Hematopoietic multipotent progenitor cell (in vitro differentiated cells): ENCODE data around the gene LRBA. TPM values are rescaled to one million over a fixed set of nuclear protein-coding genes. Genes with fewer than 3 reads are reported as not detected.
"Not testable (repeated sequence)": the region's sequence is repeated elsewhere in the genome, so short reads cannot be mapped to it uniquely, and the experiment has no call there.

Experiments used
- DNase-seq, 3 donors: peaks; one replicate each; pipeline ENCODE4 v3.0.0-alpha.2; 2011 to 2015; ENCODE audit warnings: low read depth in 2 of 3, low spot score in 2 of 3
- total RNA-seq: library from RNA; depleted of rRNA; stranded (reverse); fragments of >200 nt; gene quantifications from one replicate; pipeline ENCODE4 v1.2.3, GENCODE V29; 2012

LRBA gene
- total RNA-seq, 1 donor, result 219 TPM

DNA sequence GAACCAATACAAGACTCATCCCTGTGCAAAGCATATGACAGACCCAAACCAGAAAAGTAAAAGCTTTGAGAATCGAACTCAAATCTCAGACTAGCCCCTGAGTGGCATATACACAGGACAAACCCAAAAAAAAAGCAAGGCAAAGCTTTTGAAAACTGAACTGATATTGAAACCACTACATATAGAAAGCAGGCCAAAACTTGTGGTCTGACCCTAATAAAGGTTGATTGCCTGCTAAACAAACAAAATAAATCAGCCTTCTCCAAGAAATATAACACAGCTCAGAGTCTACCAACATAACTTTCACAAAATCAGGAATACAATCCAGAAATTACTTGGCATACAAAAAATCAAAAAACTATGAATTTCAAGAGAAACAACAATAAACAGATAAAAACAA is 40.3 kb downstream of the LRBA start:
- DNase-seq, result no peak

DNA sequence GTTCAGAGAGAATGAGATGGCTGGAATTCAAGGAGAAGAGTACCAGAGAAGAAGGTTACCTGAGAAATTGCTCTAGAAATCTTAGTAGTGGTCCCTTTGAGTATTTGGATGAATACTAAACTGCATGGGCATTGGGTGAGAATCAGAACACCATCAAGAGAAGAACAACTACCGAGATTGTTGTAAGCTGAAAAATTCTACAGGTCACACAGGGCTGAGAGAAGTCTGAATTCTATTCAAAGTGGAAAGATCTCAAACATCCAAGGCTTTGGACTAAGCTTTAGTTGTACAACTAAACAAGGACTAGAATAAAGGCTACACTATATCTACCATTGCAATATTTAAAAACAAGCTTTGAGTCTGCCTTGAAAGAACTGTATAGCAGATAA is 40.8 kb downstream of the LRBA start:
- DNase-seq, result no peak

DNA sequence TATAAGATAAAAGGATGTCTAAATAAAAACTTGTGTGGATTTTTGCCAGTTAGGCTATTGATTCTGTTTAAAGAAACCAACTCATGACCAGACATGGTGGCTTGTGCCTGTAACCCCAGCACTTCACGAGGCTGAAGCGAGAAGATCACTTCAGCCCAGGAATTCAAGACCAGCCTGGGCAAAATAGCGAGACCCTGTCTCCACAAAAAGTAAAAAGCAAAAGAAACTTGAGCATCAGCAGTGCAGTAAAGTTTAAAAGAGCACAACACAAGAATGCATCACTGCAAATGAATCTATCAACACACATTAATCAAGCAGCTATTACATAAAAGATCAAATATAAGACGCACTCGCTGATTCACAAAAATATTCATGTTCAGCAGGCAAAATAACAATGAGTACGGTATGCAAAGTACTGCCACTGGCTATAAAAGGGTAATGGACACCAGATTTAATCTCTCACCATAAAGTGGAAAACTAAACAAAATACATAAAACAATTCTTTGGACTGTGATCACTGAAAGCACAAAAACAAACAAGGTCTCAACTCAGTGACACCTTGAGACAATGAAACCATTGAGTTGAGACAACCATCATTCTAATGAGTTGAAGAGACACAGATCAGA is 41.3 kb downstream of the LRBA start:
- no peak for DNase-seq

DNA sequence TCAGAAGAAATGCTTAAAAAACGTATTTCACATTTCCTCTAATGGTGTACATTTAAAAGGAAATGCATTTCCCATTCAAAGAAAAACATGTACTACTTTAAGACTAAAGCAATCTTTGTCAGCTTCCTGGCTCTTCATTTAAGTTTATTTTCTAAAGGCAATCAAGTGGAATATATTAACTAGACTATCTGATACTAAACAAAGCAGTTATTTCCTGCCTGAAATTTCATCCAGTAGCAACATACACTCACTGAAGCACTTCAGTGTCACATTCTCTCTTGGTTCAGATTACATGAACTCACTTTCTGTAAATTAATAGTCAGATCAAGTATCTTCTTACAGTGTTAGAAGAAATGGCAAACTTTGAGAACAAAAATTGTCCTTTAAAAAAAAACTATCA is 42.5 kb downstream of the LRBA start:
- no peak for DNase-seq

DNA sequence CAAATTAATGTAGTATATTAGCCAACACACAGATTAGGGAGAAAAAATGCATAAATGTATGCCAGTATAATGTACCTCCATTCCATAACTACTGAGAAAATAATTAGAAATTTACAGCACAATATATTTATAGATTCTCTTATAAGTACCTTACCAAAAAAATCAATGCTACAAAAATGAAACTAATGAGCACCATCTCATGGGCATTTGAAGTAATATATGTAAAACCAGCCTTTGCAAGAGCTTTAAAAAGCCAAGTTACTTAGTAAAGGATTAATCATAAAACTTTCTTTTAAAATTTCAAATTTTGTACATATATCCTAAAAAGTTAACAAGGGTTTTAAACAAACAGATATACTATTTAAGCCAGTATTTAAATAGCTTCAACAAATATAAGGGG is 43.2 kb downstream of the LRBA start:
- DNase-seq, result no peak

DNA sequence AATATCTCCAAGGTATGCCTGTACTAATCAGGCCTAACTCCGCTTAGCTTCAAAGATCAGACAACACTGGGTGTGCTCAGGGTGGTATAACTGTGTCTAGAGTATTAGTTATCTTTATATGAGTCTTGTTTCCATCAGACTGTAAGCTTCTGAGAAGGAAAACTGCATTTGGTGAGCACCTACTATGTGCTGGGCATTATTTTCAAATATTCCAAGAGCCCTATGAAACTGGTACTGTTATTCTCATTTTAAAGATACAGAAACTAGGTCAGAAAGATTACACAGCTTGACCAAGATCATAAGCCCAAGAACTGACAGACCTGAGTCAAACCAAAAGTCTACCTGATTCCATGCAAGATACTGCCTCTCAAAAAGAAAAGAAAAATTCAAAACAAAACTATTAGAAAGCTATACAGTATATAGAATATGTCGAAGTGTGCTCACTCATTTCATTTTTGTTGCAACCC is 44.4 kb downstream of the LRBA start:
- no peak for DNase-seq

DNA sequence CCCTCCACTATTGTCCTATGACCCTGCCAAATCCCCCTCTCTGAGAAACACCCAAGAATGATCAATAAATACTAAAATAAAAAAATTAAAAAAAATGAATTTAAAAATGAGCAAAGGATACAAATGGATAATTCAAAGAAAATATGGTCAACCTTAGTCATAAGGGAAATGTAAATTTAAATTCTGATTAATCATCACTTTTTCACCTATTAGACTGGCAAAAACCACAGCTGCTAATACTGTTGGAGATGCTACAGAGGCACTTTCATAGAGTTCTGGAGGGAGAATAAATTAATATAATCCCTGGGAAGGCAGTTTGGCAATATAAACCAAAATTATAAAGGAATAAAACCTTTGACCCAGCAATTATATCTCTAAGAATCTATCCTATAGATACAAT is 50.3 kb downstream of the LRBA start:
- no peak for DNase-seq

DNA sequence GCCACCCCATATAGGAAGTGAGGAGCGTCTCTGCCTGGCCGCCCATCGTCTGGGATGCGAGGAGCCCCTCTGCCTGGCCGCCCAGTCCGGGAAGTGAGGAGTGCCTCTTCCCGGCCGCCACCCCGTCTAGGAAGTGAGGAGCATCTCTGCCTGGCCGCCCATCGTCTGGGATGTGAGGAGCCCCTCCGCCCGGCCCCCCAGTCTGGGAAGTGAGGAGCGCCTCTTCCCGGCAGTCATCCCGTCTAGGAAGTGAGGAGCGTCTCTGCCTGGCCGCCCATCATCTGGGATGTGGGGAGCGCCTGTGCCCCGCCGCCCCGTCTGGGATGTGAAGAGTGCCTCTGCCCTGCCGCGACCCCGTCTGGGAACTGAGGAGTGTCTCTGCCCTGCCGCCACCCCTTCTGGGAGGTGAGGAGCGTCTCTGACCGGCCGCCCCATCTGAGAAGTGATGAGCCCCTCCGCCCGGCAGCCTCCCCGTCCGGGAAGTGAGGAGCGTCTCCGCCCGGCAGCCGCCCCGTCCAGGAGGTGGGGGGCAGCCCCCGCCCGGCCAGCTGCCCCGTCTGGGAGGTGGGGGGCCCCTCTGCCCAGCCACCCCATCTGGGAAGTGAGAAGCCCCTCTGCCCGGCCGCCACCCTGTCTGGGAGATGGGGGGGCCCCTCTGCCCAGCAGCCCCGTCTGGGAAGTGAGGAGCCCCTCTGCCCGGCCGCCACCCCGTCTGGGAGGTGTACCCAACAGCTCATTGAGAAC is 51.3 kb downstream of the LRBA start:
- not testable (repeated sequence) for DNase-seq

DNA sequence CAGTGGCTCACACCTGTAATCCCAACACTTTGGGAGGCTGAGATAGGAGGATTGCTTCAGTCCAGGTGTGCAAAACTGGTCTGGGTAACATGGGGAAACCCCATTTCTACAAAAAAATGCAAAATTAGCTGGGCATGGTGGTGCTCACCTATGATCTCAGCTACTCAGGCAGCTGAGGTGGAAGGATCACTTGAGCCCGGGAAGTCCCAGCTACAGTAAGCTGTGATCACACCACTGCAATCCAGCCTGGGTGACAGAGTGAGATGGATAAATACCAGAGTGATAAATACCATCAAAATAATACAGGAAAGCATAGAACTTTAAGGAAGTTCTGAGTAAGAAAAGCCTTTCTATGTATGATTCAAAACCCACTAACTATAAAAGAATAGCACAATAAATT is 52.8 kb downstream of the LRBA start:
- DNase-seq, result no peak

DNA sequence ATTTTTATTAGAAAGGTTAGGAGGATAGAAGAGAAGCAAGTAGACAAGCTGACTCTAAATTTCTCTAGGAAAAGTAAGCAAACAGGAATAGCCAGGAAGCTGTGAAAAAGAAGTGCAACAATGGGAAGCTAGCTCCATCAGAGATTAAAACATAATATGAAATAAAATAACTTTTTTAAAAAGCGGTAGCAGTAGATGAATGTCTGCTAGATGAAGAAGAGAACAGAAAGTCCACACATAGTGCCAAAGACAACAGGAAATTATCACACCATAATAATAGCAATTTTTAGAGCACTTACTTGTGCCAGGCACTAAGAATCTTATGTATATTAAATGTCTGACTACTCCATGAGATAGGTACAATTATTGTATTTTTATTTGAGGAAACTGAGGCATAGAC is 53.5 kb downstream of the LRBA start:
- DNase-seq, result no peak

DNA sequence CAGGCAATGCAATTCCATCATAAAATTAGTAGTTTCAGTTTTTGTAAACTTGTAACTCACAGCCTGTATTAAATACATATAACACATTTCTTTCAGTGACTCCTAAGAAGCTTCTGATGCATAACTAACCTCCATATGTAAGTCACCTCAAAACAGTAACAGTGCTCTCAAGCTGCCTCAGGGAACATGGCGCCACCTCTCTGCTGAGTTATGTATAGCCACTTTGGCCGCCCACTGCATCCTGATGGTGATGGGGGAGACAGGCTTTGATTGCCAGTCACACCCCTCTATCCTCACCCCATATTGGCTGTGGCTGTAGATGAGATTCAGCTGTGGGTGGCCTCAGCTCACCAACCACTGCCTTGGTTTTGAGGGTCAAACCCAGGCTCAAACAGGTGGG is 54.3 kb downstream of the LRBA start:
- DNase-seq, result peak in 2 of 3 donors; percentile 42 to 54

DNA sequence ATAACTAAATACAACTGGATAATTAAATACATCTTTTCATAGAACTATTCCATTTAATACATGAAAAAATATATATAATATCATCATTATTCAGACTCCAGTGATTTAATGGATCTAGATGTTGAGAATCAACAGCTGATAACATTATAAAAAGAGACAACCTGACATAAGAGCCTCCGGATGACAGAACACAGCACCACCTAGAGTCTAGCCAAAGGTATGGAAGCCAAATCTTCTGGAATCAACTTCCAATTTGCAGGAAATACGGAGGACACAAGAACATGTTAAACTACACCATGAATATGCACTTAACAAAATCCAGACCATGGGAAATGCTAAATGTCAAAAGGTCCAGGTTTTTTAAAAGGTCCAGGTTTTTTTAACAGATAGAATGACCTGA is 55.0 kb downstream of the LRBA start:
- peak in 1 of 3 donors; percentile 39 for DNase-seq

DNA sequence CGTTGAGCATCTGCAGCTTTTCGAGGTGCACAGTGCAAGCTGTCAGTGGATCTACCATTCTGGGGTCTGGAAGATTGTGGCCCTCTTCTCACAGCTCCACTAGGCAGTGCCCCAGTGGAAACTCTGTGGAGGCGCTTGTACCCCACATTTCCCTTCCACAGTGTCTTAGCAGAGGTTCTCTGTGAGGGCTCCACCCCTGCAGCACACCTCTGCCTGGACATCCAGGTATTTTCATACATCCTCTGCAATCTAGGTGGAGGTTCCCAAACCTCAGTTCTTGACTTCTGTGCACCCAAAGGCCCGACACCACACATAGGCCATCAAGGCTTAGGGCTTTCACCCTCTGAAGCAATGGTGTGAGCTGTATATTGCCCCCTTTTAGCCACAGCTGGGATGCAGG is 57.1 kb downstream of the LRBA start:
- DNase-seq, result not testable (repeated sequence)

DNA sequence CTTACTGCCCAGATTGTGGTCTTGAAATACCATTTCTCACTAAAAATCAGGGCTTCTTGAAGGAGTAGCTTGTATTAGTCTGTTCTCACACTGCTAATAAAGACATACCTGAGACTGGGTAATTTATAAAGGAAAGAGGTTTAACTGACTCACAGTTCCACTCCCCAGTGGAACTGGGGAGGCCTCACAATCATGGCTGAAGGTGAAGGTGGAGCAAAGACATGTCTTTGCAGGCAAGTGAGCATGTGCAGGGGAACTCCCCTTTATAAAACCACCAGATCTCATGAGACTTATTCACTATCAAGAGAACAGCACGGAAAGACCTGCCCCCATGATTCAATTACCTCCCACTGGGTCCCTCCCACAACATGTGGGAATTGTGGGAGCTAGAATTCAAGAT is 58.0 kb downstream of the LRBA start:
- not testable (repeated sequence) for DNase-seq

DNA sequence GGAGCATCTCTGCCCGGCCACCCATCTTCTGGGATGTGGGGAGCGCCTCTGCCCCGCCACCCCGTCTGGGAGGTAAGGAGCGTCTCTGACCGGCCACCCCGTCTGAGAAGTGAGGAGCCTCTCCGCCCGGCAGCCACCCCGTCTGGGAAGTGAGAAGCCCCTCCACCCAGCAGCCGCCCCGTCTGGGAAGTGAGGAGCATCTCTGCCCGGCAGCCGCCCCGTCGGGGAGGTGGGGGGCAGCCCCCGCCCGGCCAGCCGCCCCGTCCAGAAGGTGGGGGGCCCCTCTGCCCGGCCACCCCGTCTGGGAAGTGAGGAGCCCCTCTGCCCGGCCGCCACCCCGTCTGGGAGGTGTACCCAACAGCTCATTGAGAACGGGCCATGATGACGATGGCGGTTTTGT is 61.2 kb downstream of the LRBA start:
- not testable (repeated sequence) for DNase-seq

DNA sequence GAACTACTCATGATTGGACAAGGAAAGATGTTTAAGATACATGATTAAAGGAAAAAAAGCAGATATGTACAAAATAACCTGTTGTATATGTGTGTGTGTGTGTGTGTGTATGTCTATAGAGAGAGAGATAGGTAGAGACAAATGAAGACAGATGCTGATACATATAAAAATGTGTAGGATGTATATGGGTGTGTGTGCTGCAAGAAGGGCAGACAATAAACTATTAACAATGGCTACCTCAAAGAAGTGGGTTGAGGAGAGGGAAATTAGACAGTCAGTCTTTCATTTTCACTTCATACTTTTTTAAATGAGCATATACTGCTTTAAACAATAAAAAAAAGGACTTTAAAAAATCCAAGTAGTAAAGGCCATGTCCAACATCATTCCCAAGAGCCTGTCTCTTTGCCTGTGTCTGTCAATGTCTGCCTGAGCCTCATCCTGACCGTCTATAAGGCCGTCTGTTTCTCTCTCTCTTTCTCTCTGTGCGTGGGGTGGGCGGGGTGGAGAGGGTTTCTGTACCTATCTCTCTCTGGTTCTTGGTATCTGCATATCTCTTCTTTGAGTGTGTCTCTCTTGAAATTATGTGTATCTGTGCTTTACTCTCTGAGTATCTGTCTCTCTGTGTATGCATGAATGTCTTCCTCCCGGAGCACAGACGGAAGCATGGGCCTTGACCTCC is 62.8 kb downstream of the LRBA start:
- DNase-seq, result no peak

DNA sequence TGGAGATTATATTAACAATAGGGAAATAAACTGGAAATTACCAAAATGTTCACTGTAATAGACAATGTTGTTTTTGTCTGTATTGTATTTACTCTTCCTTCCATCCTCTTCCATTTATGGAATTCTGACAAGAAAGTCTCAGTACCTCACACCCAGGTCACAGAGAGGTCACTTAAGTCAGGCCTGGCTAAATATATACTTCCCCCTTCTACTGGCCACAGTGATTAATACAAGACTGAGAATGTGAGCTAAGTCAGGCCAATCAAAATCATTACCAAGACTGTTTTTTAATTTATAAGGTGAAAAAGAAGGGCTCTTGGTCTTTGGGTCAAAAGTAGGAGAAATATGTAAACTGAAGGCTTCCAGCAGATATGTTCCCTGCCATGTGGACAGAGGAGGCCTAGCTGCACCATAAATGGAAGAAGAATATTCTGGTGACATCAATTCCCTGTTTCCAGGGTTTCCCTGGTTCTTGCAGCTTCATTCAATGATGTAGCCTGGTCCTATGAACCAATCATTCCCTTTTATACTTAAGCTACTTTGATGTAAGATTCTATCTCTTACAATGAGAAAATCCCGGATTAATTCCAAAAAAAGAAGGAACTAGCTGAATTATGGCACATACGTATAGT is 64.3 kb downstream of the LRBA start:
- no peak for DNase-seq

DNA sequence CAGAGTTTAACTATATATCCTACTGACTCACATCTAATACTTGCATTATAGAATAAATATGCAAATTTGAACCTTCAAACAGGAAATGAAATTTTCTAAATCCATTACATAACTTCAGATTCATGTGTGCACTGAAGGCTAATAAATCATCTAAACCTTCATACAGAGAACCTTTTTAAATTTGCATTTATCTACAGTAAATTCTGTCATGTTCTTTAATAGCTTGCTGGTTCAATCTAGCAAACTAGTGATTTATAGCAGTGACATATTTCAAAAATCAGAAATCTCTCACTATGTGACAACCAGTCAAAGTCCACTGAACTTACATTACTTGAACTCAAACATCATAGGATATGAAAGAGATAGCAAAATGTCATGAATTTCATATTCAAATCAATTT is 65.1 kb downstream of the LRBA start:
- no peak for DNase-seq

DNA sequence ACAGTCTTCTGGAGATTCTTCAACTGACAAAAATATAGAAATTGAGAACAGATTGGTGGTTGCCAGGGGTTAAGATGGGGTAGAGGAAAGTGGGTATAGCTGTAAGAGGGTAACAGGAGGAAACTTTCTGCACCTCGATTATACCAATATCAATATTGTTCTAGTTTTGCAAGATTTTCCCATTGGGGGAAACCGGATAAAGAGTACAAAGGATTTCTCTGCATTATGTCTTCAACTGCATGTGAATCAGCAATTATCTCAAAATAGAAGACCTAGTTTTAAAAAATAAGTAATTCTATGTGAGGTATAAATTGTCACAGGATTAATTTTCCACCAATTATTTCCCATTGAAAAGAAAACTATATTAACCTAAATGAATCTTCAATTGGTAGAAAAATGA is 65.7 kb downstream of the LRBA start:
- DNase-seq, result no peak

DNA sequence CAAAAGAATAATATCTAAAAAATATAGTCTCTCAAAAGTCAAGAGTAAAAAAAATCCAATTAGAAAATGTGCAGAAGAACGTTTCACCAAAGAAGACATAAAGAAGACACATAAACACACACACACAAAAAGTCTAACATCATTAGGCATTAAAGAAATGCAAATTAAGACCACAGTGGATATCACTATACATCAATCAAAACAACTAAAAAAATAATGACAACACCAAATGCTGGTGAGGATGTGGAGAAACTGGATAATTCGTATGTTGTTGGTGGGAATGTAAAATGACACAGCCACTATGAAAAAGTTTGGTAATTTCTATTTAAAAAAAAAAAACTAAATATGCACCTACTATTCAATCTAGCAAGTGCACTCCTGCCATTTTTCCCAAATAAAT is 66.4 kb downstream of the LRBA start:
- no peak for DNase-seq

DNA sequence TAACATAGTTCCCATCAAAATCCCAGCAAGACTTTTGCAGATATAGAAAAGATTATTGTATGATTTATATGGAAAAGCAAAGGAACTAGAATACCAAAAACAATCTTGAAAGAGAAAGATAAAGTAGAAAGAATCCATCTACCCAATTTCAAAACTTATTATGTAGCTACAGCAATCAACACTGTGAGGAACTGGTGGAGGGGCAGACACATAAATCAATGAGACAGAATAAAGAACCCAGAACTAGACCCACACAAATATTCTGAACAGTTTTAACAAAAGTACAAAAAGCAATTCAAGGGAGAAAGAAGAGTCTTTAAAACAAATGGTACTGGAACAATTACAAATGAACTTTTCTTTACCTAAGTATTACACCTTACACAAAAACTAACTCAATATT is 67.0 kb downstream of the LRBA start:
- DNase-seq, result peak in 1 of 3 donors; percentile 55

DNA sequence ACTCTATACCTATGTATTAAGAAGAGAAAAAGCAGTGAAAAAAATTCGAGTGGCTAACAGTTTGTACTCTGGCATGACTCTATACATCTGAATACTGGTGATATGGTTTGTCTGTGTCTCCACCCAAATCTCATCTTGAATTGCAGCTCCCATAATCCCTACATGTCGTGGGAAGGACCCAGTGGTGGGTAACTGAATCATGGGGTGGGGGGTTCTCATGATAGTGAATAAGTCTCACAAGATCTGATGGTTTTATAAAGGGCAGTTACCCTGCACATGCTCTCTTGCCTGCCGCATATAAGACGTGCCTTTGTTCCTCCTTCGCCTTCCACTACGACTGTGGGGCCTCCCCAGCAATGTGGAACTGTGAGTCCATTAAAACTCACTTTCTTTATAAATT is 70.4 kb downstream of the LRBA start:
- no peak for DNase-seq
